NCI-H526 treated with DMSO at 0.1 percent for 48 hours (cell line): Measurements from ENCODE around the gene SNUPN.
"Not testable (repeated sequence)": the region's sequence is repeated elsewhere in the genome, so short reads cannot be mapped to it uniquely, and the experiment has no call there.

Experiments
- DNase-seq: peaks from one replicate; lab custom pipeline; 2025; lab: John Stamatoyannopoulos, UW

SNUPN gene

GRCh38 chr15:75582943-75583342 lies 42.6 kb downstream of the SNUPN start:
- DNase-seq = not testable (repeated sequence)

- peak; percentile 63 for DNase-seq
These were observed 46.3 kb downstream of the SNUPN start, which contains the start of gene PTPN9 for GRCh38 chr15:75578948-75579920. Gene PTPN9 (minus strand): TSS chr15:75579315. CDS start chr15:75578776, 539 bp downstream.

GRCh38 chr15:75578173-75578947 lies 47.2 kb downstream of the SNUPN start:
- peak; percentile 16 for DNase-seq

GRCh38 chr15:75577401-75578172 lies 47.9 kb downstream of the SNUPN start:
- peak; percentile 28 for DNase-seq

GRCh38 chr15:75573648-75574384 lies 51.7 kb downstream of the SNUPN start:
- DNase-seq = no peak

- no peak for DNase-seq
These were observed 55.2 kb downstream of the SNUPN start for GRCh38 chr15:75570126-75570845.

GRCh38 chr15:75565062-75565970 lies 60.2 kb downstream of the SNUPN start:
- DNase-seq = no peak

GRCh38 chr15:75561888-75562287 lies 63.6 kb downstream of the SNUPN start:
- DNase-seq = no peak

- DNase-seq = not testable (repeated sequence)
These were observed 66.2 kb downstream of the SNUPN start for GRCh38 chr15:75559360-75559759.

GRCh38 chr15:75558955-75559354 lies 66.6 kb downstream of the SNUPN start:
- DNase-seq = not testable (repeated sequence)

GRCh38 chr15:75554717-75555116 lies 70.8 kb downstream of the SNUPN start:
- peak; percentile 20 for DNase-seq

GRCh38 chr15:75553659-75554058 lies 71.9 kb downstream of the SNUPN start:
- DNase-seq = no peak

GRCh38 chr15:75551091-75551490 lies 74.4 kb downstream of the SNUPN start:
- DNase-seq = no peak
